PC-3 (cell line): Measurements from ENCODE around the gene SYT6. TPM values are rescaled to one million over a fixed set of nuclear protein-coding genes. Genes with fewer than 3 reads are reported as not detected.

Source experiments
- ATAC-seq: fragments of 200-7000 bp; cut with Tn5 transposase; 2 replicates; pipeline ENCODE4 v1.9.1; 2020; ENCODE audit warnings: mild to moderate bottlenecking, moderate library complexity
- BruUV-seq: library from RNA; stranded (reverse); fragments of 400-500 nt; replicated peaks from 2 replicates; lab custom pipeline; 2021; lab: Mats Ljungman, UMichigan
- CTCF ChIA-PET: fragments of 300-600 bp; sonication (Branson Sonifier 250); formaldehyde crosslinking; loops from one replicate; lab custom pipeline; 2022; ENCODE audit warnings: antibody characterized with exemption; lab: Charles Lee
- POLR2A ChIA-PET: fragments of 300-600 bp; sonication (Branson Sonifier 250); formaldehyde crosslinking; loops from one replicate; lab custom pipeline; 2022; ENCODE audit warnings: antibody characterized with exemption; ENCODE audit not compliant: unreplicated experiment; lab: Charles Lee
- DNase-seq: peaks from one replicate; pipeline ENCODE4 v3.0.0-alpha.2; 2015
- H2AFZ ChIP-seq: fragments of 300-600 bp; sonication (generic); 2 replicates; pipeline ENCODE4 v1.6.0; 2016; ENCODE audit warnings: antibody characterized with exemption, low read length
- H3F3A ChIP-seq: fragments of 300-600 bp; sonication (generic); one replicate; pipeline ENCODE4 v1.6.0; 2017; ENCODE audit warnings: antibody characterized with exemption, low read length, control low read depth, mild to moderate bottlenecking; ENCODE audit not compliant: unreplicated experiment
- H3K27ac ChIP-seq: fragments of 300-600 bp; sonication (generic); 2 replicates; pipeline ENCODE4 v1.5.1; 2016; ENCODE audit warnings: mild to moderate bottlenecking, low read length
- H3K27me3 ChIP-seq: fragments of 300-600 bp; sonication (generic); 2 replicates; pipeline ENCODE4 v1.6.1; 2016; ENCODE audit warnings: low read length, mixed read lengths
- H3K36me3 ChIP-seq: fragments of 300-600 bp; sonication (generic); 2 replicates; pipeline ENCODE4 v1.6.1; 2016; ENCODE audit warnings: low read depth, mixed run types, low read length, mixed read lengths
- H3K4me1 ChIP-seq: fragments of 300-600 bp; sonication (generic); 2 replicates; pipeline ENCODE4 v1.5.1; 2016; ENCODE audit warnings: low read length; ENCODE audit not compliant: insufficient read depth
- H3K4me2 ChIP-seq: fragments of 300-600 bp; sonication (generic); 2 replicates; pipeline ENCODE4 v1.6.0; 2016; ENCODE audit warnings: low read length
- H3K4me3 ChIP-seq: fragments of 300-600 bp; sonication (generic); 2 replicates; pipeline ENCODE4 v1.5.1; 2016; ENCODE audit warnings: mild to moderate bottlenecking, low read length, mixed read lengths
- H3K79me2 ChIP-seq: fragments of 300-600 bp; sonication (generic); 2 replicates; pipeline ENCODE4 v1.6.1; 2017; ENCODE audit warnings: low read length, mixed read lengths
- H3K9ac ChIP-seq: fragments of 300-600 bp; sonication (generic); 2 replicates; pipeline ENCODE4 v1.6.0; 2016; ENCODE audit warnings: mild to moderate bottlenecking, low read length
- H3K9me2 ChIP-seq: fragments of 300-600 bp; sonication (generic); replicated peaks from 2 replicates; pipeline ENCODE4 v1.6.1; 2016; ENCODE audit warnings: mixed run types, low read length, mixed read lengths
- H3K9me3 ChIP-seq: fragments of 300-600 bp; sonication (generic); 2 replicates; pipeline ENCODE4 v1.6.1; 2016; ENCODE audit warnings: low read length, mixed read lengths
- H4K20me1 ChIP-seq: fragments of 300-600 bp; sonication (generic); 2 replicates; pipeline ENCODE4 v1.6.1; 2016; ENCODE audit warnings: low read length, mixed read lengths
- EZH2 ChIP-seq: fragments of 300-600 bp; sonication (generic); IDR thresholded peaks from one replicate; pipeline ENCODE4 v1.6.1; 2017; ENCODE audit warnings: antibody characterized with exemption, mild to moderate bottlenecking, low read length; ENCODE audit not compliant: unreplicated experiment
- EZH2phosphoT487 ChIP-seq: fragments of 300-600 bp; sonication (generic); IDR thresholded peaks from 2 replicates; pipeline ENCODE4 v1.6.1; 2018; ENCODE audit warnings: mild to moderate bottlenecking, antibody characterized with exemption, low read length, borderline replicate concordance
- intact Hi-C: fragments of 100-400 bp; cut with micrococcal nuclease; formaldehyde crosslinking; loops from 2 replicates; pipeline ENCODE4 v1.9.0; 2023
- total RNA-seq: library from RNA; depleted of rRNA; stranded (reverse); fragments of >200 nt; gene quantifications from 2 replicates; pipeline ENCODE4 v1.2.3, GENCODE V29; 2014
- TF ChIP-seq, protein P1 (sequence below): fragments of 300-600 bp; sonication (generic); conservative IDR thresholded peaks from 2 replicates; pipeline ENCODE4 v1.5.1; 2017; ENCODE audit warnings: antibody characterized with exemption, low read depth, mild to moderate bottlenecking, low read length

SYT6 gene
- total RNA-seq, 1 experiment from 2014 or later: not detected

- H4K20me1 ChIP-seq: no peaks in the 10 kb centered on the region
- H3K9me3 ChIP-seq: no peaks in the 10 kb centered on the region
- ChIA-PET CTCF (no interaction called here), POLR2A (no interaction called here)
- no peak for DNase-seq
- no peak for TF ChIP-seq EZH2phosphoT487
- no peak for TF ChIP-seq EZH2
- TF ChIP-seq, protein P1, sequence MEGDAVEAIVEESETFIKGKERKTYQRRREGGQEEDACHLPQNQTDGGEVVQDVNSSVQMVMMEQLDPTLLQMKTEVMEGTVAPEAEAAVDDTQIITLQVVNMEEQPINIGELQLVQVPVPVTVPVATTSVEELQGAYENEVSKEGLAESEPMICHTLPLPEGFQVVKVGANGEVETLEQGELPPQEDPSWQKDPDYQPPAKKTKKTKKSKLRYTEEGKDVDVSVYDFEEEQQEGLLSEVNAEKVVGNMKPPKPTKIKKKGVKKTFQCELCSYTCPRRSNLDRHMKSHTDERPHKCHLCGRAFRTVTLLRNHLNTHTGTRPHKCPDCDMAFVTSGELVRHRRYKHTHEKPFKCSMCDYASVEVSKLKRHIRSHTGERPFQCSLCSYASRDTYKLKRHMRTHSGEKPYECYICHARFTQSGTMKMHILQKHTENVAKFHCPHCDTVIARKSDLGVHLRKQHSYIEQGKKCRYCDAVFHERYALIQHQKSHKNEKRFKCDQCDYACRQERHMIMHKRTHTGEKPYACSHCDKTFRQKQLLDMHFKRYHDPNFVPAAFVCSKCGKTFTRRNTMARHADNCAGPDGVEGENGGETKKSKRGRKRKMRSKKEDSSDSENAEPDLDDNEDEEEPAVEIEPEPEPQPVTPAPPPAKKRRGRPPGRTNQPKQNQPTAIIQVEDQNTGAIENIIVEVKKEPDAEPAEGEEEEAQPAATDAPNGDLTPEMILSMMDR: no peak
- H3K9me2 ChIP-seq: no peaks in the 10 kb centered on the region
- H3K9ac ChIP-seq: no peak overlapping the region
- H3F3A ChIP-seq: no peaks in the 10 kb centered on the region
- peaks cover 8% of the 10 kb centered on the region; the same call in 1 of the 2 replicates for H3K4me1 ChIP-seq
- ATAC-seq: no peak
- H3K4me2 ChIP-seq: no peak overlapping the region
- no peak overlapping the region for H3K27ac ChIP-seq
- H3K4me3 ChIP-seq: no peak overlapping the region
- H3K27me3 ChIP-seq: no peaks in the 10 kb centered on the region
- no peaks in the 10 kb centered on the region for H3K36me3 ChIP-seq
- intact Hi-C loops: no loop called here
- no TSS peak for BruUV-seq
- H2AFZ ChIP-seq: no peak overlapping the region
- H3K79me2 ChIP-seq: no peaks in the 10 kb centered on the region
Measured at GRCh38 chr1:114135786-114136185, 17.9 kb downstream of the SYT6 start.

GRCh38 chr1:114134518-114134917 is 19.2 kb downstream of the SYT6 start:
- Histone ChIP-seq H3K9me3 (no peaks in the 10 kb centered on the region), H3K27me3 (no peaks in the 10 kb centered on the region), H3K79me2 (no peaks in the 10 kb centered on the region), H3K4me1 (peaks cover 8% of the 10 kb centered on the region; the same call in 1 of the 2 replicates), H3F3A (no peaks in the 10 kb centered on the region), H3K4me2 (no peak overlapping the region), H3K9me2 (no peaks in the 10 kb centered on the region), H3K36me3 (no peaks in the 10 kb centered on the region), H3K4me3 (no peak overlapping the region), H4K20me1 (no peaks in the 10 kb centered on the region), H2AFZ (no peak overlapping the region), H3K27ac (no peak overlapping the region), H3K9ac (no peak overlapping the region)
- ChIA-PET POLR2A (no interaction called here), CTCF (no interaction called here)
- BruUV-seq: no TSS peak
- TF ChIP-seq EZH2 (no peak), EZH2phosphoT487 (no peak)
- TF ChIP-seq, protein P1: no peak
- no peak for ATAC-seq
- intact Hi-C loops: loop anchor here (5.0 kb wide), 1 partner anchor 157 kb away; the partner anchor contains the start of gene OLFML3
- no peak for DNase-seq

- H3K27ac ChIP-seq: no peak overlapping the region
- no peak overlapping the region for H3K4me2 ChIP-seq
- H3K4me3 ChIP-seq: no peak overlapping the region
- no peak overlapping the region for H2AFZ ChIP-seq
- no peaks in the 10 kb centered on the region for H3F3A ChIP-seq
- no peaks in the 10 kb centered on the region for H3K9me3 ChIP-seq
- H4K20me1 ChIP-seq: no peaks in the 10 kb centered on the region
- POLR2A ChIA-PET: no interaction called here
- no peaks in the 10 kb centered on the region for H3K79me2 ChIP-seq
- peaks cover 8% of the 10 kb centered on the region; the same call in 1 of the 2 replicates for H3K4me1 ChIP-seq
- CTCF ChIA-PET: no interaction called here
- ATAC-seq (no peak), DNase-seq (no peak)
- no peak overlapping the region for H3K9ac ChIP-seq
- no peaks in the 10 kb centered on the region for H3K36me3 ChIP-seq
- intact Hi-C loops: loop anchor here (5.0 kb wide), 1 partner anchor 156 kb away; the partner anchor contains the start of gene OLFML3
- no TSS peak for BruUV-seq
- H3K9me2 ChIP-seq: no peaks in the 10 kb centered on the region
- H3K27me3 ChIP-seq: no peaks in the 10 kb centered on the region
- TF ChIP-seq EZH2 (no peak), EZH2phosphoT487 (no peak)
- TF ChIP-seq, protein P1: no peak
Measured at GRCh38 chr1:114133129-114133528, 20.5 kb downstream of the SYT6 start.
